B cell (primary cell): ENCODE data around the gene ARHGAP26.

Experiments
- CTCF ChIP-seq: fragments of 200-600 bp; IDR thresholded peaks from one replicate; pipeline ENCODE4 v1.8.0; 2022; ENCODE audit warnings: antibody characterized with exemption, mild to moderate bottlenecking
- EZH2 ChIP-seq: IDR thresholded peaks from 2 replicates; pipeline ENCODE4 v1.6.1; 2012; ENCODE audit warnings: borderline replicate concordance, low read depth, mild to moderate bottlenecking, moderate library complexity, low read length; ENCODE audit not compliant: insufficient read depth, poor library complexity, severe bottlenecking

GRCh38 chr5:142820447-142820846, 50.3 kb downstream of the ARHGAP26 start:
- TF ChIP-seq CTCF (no peak), EZH2 (no peak)
